ENCODE results near the gene GAREM1.
A peak's percentile ranks its signal among the peaks of the same experiment; 100 is the strongest.
"Not testable (repeated sequence)": the region's sequence is repeated elsewhere in the genome, so short reads cannot be mapped to it uniquely, and the experiment has no call there.

GAREM1 gene

DNA sequence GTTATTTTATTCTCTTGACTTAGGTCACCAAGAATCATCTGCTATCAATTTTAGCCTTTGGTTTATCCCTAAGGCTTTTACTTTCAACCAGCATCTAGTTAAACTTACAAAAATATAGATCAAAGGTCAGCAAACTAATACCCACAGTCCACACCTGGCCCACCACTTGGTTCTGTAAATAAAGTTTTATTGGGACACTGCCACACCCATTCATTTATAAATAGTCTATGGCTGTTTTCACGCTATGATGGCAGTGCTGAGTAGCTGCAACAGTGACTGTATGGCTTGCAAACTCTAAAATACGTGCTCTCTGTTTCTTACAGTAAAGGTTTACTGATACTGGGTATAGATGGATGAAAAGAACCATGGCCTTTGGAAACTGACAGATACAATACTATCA lies 173.8 kb downstream of the GAREM1 start:
- DNase-seq (ENCODE audit: low read depth in 2 of 2), result no peak
- no peak overlapping the region for H3K4me3 ChIP-seq (replicated peaks in 1 of 2; ENCODE audit: low read depth in 2 of 2, low read length in 2 of 2)
- TF ChIP-seq, protein P1, sequence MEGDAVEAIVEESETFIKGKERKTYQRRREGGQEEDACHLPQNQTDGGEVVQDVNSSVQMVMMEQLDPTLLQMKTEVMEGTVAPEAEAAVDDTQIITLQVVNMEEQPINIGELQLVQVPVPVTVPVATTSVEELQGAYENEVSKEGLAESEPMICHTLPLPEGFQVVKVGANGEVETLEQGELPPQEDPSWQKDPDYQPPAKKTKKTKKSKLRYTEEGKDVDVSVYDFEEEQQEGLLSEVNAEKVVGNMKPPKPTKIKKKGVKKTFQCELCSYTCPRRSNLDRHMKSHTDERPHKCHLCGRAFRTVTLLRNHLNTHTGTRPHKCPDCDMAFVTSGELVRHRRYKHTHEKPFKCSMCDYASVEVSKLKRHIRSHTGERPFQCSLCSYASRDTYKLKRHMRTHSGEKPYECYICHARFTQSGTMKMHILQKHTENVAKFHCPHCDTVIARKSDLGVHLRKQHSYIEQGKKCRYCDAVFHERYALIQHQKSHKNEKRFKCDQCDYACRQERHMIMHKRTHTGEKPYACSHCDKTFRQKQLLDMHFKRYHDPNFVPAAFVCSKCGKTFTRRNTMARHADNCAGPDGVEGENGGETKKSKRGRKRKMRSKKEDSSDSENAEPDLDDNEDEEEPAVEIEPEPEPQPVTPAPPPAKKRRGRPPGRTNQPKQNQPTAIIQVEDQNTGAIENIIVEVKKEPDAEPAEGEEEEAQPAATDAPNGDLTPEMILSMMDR (IDR thresholded peaks at IDR 0.05; ENCODE audit: low read depth, low read length), result no peak

DNA sequence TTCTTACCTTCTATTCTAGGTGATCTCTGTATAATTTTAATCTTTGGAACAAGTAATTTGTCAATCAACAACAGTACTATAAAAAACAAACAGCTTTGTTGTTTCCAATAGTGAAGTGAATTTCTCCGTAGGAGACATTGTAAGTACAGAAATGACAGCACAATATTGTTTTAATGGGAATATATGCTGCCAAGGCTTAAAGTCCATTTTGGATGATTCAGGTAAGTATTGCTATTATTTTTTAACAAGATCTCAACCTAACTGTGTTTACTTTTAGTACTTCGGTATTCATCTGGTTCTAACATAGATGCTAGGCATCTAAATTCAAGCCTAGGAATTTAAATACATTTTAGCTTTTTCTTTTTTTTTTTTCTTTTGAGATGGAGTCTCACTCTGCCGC lies 175.1 kb downstream of the GAREM1 start:
- H3K4me3 ChIP-seq (replicated peaks in 1 of 2; ENCODE audit: low read depth in 2 of 2, low read length in 2 of 2), result no peak overlapping the region
- no peak for DNase-seq (ENCODE audit: low read depth in 2 of 2)
- TF ChIP-seq, protein P1 (IDR thresholded peaks at IDR 0.05; ENCODE audit: low read depth, low read length), result no peak

DNA sequence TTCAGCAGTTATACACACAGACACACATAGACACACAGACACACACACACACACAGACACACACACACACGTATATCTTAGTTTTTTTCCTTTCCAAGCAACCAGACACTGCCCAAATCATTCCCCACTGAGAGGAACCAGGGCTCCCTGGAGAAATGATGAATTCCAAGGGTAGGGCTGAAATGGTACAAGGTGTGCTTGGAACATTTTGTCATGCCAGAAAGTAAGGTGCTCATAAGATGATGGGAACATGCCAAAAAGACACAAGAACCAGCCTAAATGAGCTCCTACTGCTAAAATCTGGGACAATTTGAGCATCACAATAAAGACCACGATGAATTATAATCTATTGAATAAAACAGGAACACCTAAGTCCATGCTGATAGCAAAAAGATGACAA lies 177.6 kb downstream of the GAREM1 start:
- no peak for DNase-seq (ENCODE audit: low read depth in 2 of 2)
- H3K4me3 ChIP-seq (replicated peaks in 1 of 2; ENCODE audit: low read depth in 2 of 2, low read length in 2 of 2), result no peak overlapping the region
- TF ChIP-seq, protein P1 (IDR thresholded peaks at IDR 0.05; ENCODE audit: low read depth, low read length), result no peak

DNA sequence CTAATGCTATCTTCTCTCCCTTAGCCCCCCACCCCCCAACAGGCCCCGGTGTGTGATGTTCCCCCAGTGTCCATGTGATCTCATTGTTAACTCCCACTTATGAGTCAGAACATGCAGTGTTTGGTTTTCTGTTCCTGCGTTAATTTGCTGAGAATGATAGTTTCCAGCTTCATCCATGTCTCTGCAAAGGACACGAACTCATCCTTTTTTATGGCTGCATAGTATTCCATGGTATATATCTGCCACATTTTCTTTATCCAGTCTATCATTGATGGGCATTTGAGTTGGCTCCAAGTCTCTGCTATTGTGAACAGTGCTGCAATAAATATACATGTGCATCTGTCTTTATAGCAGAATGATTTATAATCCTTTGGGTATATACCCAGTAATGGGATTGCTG lies 179.1 kb downstream of the GAREM1 start:
- DNase-seq (ENCODE audit: low read depth in 2 of 2); H3K4me3 ChIP-seq (replicated peaks in 1 of 2; ENCODE audit: low read depth in 2 of 2, low read length in 2 of 2): not testable (repeated sequence)

DNA sequence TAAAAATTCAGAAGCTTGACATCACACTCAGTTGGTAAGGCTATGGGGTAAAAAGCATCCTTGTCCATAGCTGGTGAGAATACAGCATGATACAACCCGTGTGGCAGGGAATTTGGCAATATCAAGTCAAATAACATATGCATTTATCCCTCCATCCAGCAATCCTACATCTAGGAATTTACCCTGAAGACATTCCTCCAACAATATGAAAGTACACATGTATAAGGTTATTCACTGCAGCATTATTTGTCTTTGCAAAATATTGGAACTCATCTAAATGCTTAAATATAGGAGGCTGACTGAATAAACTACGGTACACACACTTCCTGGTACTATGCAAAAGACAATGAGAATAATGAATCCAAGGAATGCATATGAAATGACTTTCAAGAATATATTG lies 179.9 kb downstream of the GAREM1 start:
- no peak for DNase-seq (ENCODE audit: low read depth in 2 of 2)
- no peak overlapping the region for H3K4me3 ChIP-seq (replicated peaks in 1 of 2; ENCODE audit: low read depth in 2 of 2, low read length in 2 of 2)
- TF ChIP-seq, protein P1 (IDR thresholded peaks at IDR 0.05; ENCODE audit: low read depth, low read length), result no peak

DNA sequence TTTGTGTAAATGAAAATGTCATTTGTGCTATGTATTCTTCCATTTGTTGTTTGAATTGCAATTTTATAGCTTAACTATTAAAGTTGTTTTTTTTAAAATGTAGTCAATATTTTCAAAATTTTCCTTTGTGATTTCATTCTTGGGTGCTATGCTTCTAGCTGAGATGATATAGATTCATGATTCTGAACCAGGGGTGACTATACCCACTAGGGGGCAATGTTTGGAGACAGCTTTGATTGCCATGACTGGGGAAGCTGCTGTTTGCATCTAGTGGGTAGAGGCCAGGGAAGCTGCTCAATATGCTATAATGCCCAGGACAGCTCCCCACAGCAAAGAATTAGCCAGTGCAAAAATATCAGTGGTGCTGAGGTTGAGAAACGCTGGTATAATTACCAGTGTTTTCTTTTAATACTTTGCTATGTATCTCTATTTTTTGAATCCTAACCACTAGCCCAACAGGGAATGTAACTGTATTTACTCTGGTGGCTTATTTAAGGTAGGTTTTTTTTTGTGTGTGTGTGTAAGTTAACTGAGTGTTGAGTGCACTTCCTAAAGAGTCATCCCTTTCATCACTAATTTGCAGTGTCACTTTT lies 181.1 kb downstream of the GAREM1 start:
- TF ChIP-seq, protein P1 (IDR thresholded peaks at IDR 0.05; ENCODE audit: low read depth, low read length), result peak; percentile 79
- no peak overlapping the region for H3K4me3 ChIP-seq (replicated peaks in 1 of 2; ENCODE audit: low read depth in 2 of 2, low read length in 2 of 2)
- DNase-seq (ENCODE audit: low read depth in 2 of 2), result peak; percentile 85 to 86

DNA sequence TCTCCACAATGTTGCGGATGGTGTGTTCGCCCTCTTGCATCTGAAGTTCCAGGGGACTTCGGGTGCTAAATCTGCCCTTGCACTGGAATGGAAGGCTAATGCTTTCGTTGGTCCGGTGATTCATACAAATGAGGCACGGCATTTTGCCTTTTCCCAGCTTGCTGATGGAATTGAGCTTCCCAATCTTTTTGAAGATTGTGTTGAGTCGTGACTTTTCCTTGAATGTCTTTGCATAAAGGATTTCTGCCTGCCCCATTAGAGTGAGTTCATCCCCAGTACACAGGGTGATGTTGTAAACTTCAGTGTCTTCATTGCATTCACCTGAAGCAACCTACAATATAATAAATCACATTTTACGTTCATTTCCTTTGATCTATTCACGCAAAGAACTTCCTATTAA lies 182.8 kb downstream of the GAREM1 start:
- no peak overlapping the region for H3K4me3 ChIP-seq (replicated peaks in 1 of 2; ENCODE audit: low read depth in 2 of 2, low read length in 2 of 2)
- no peak for DNase-seq (ENCODE audit: low read depth in 2 of 2)
- TF ChIP-seq, protein P1 (IDR thresholded peaks at IDR 0.05; ENCODE audit: low read depth, low read length), result no peak
